Stimulated activated CD4-positive, alpha-beta T cell treated with anti-CD3 and anti-CD28 coated beads, Interleukin-15, amount 100 ng/mL, for 1 hour (primary cell): Measurements from ENCODE around the gene CYB5B.

Source experiments
- DNase-seq, 2 donors: peaks; one replicate each; pipeline ENCODE4 v3.0.0-alpha.2; 2020; ENCODE audit warnings: low read depth in 1 of 2, low spot score in 1 of 2

The CYB5B gene

GRCh38 chr16:69483611-69484010 is 59.2 kb downstream of the CYB5B start:
- no peak for DNase-seq

GRCh38 chr16:69485361-69485760 is 60.9 kb downstream of the CYB5B start:
- DNase-seq = no peak

DNA sequence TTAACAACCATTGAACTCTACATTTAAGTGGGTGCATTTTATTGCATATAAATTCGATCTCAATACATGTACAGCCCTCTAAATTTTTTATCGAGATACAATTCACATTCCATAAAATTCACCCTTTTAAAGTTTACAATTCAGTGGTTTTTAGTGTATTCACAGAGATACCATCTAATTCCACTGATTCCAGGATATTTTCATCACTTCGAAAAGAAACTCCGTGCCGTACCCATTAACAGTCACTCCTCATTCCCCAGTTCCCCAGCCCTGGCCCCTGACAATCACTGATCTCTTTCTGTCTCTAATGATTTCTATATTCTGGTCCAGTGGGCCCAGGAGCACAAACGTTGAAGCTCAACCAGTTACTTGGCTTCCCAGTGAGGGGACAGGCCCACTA is 61.4 kb downstream of the CYB5B start:
- DNase-seq = no peak

GRCh38 chr16:69486272-69486671 is 61.9 kb downstream of the CYB5B start:
- no peak for DNase-seq

GRCh38 chr16:69486724-69487123 is 62.3 kb downstream of the CYB5B start:
- DNase-seq = no peak

DNA sequence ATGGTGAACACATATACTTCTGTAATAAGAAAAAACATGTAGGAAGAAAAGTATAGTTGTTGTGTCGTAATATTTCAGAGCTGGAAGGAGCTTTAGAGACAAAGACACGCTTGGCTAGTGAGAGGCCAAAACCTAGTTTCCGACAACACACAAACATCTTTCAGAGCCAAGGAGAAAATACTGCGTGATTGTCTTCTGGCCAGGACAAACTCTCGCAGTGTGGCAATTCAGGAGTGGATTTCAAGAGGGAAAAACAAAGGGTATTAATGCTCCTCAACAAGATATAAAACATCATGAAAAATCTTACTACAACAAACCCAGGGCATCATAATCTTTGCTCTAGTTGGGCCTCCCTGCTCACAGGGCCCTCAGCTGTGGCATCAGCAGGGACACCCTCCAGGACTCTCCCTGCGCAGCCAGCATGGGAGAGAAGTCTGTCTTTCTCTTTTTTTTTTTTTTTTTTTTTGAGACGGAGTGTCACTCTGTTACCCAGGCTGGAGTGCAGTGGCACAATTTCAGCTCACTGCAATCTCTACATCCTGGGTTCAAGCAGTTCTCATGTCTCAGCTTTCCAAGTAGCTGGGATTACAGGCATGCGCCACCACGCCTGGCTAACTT is 66.4 kb downstream of the CYB5B start:
- no peak for DNase-seq

- DNase-seq = no peak
Observed at GRCh38 chr16:69494991-69495392, 70.6 kb downstream of the CYB5B start.

- DNase-seq = no peak
Observed at GRCh38 chr16:69495821-69496220, 71.4 kb downstream of the CYB5B start.

GRCh38 chr16:69496376-69496775 is 72.0 kb downstream of the CYB5B start:
- no peak for DNase-seq

- no peak for DNase-seq
Observed at GRCh38 chr16:69496896-69497295, 72.5 kb downstream of the CYB5B start.

DNA sequence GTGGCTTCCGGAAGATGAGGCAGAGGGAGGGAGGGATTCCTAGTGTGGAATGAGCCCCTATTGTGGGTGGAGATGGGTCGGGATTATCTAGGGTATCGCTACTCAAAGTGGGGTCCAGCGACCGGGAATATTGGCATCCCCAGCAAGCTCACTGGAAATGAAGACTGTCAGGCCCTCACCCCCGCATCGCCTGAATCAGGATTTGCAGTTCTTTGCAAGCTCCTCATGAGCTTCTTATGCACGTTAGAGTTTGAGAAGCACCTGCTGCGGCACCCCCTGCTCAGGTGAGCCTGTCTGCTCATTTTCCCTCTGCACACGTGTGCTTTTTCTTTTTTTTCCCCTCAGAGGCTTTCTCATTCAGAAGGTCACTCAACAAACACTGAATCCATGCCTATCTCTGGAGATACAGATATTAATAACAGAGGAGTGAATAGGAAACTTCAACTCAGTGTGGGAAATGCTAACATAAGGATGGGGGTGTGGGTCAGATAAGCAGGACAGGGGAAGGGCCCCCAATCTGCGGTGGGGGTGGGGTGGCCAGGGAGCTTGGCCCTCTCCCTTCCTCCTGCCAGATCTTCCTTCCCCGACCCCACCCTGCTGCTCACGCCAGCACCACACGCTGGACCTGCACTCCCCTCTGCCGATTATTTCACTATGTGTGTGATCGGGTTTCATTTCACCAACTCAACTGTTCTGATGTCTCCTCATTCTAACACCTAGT is 73.6 kb downstream of the CYB5B start:
- no peak for DNase-seq

DNA sequence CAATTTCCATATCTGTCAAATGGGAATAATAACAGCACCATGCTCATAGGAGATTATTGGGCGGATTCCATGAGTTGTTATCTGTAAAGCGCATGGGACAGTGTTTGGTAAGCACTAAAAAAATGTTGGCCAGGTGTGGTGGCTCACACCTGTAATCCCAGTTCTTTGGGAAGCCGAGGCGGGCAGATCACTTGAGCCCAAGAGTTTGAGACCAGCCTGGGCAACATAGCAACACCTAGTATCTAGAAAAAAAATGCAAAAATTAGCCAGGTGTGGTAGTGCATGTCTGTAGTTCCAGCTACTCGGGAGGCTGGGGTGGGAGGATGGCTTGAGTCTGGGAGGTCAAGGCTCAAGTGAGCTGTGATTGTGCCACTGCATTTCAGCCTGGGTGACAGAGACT is 74.5 kb downstream of the CYB5B start:
- no peak for DNase-seq

GRCh38 chr16:69499541-69500230 is 75.3 kb downstream of the CYB5B start:
- DNase-seq = no peak

DNA sequence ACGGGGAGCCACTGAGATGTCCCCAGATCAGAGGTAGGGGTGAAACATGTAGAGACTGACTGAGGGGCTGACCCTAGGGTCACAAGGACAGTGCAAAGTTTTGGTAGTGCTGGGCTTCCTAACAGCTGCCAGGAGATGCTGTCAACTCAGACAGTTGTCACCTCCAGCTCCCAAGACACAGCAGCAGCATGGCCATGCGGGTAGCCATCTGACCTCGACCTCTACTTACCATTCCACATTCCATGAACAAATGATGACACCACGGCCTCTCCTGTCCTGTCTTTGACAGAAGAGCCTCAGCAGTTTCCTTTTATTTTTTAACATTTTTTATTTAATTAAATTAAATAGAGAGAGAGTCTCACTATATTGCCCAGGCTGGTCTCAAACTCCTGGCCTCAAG is 76.1 kb downstream of the CYB5B start:
- DNase-seq = no peak

DNA sequence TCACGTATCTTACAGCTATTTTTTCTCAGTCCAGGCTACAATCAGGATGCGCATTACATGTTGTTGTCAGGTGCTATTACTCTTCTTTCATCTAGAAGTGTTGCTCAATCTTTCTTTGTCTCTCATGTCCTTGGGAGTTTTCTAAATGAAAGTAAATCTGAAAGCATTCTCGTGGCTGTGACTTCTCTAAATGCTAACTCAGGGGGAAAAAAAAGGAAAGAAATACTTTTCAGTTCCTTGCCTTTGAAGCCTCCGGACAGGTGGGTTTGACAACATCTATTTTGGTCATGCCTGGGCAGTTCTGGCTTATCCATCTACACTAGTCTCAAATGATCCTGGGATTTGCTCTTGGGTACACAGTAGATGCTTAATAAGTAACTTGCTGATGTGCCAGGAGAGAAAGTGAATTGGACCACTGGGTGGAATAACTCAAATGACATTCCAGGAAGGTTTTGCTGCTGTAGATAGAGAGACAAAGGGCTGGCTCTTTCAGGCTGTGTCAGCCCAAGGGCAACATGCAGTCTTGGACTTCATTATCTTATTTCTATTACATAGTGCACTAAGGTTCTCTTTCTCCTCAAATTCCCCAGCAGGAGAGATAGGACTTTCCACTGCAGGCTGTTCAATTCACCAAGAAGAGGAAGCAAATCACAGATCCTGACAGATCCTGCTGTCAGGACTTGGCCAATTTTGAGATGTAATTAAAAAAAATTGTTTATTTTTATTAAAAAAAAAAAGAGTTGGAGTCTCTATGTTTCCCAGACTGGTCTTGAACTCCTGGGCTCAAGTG is 77.7 kb downstream of the CYB5B start:
- DNase-seq = no peak

- DNase-seq = no peak
Observed at GRCh38 chr16:69503244-69503643, 78.8 kb downstream of the CYB5B start.

GRCh38 chr16:69508033-69508755 is 83.8 kb downstream of the CYB5B start:
- DNase-seq = no peak

DNA sequence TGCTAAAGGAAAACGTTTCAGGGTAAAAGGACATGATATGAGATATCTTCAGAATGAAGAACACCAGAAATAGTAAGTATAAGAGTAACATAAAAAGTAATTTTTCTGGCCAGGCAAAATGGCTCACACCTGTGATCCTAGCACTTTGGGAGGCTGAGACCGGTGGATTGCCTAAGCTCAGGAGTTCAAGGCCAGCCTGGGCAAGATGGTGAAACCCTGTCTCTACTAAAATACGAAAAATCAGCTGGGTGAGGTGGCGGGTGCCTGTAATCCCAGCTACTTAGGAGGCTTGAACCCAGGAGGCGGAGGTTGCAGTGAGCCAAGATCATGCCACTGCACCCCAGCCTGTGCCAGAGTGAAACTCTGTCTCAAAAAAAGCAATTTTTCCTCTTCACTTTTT is 84.7 kb downstream of the CYB5B start:
- no peak for DNase-seq

- no peak for DNase-seq
Observed at GRCh38 chr16:69511651-69512050, 87.2 kb downstream of the CYB5B start.

- DNase-seq = no peak
Observed at GRCh38 chr16:69513180-69513966, 89.0 kb downstream of the CYB5B start.
